HG02852 (cell line): Measurements from ENCODE around the gene DEFB132.
A peak's percentile ranks its signal among the peaks of the same experiment; 100 is the strongest.

Experiments
- ATAC-seq: cut with Tn5 transposase; IDR thresholded peaks from one replicate; pipeline ENCODE4 v1.9.1; 2021; ENCODE audit warnings: mild to moderate bottlenecking, moderate library complexity; ENCODE audit not compliant: unreplicated experiment

The DEFB132 gene

GRCh38 chr20:259981-260380 lies 2.5 kb downstream of the DEFB132 start:
- no peak for ATAC-seq

- ATAC-seq, result no peak
Observed at GRCh38 chr20:263701-264100, 6.2 kb downstream of the DEFB132 start.

GRCh38 chr20:266596-267562 lies 9.4 kb downstream of the DEFB132 start:
- ATAC-seq, result peak; percentile 76

- no peak for ATAC-seq
Observed at GRCh38 chr20:270517-270916, 13.0 kb downstream of the DEFB132 start.

GRCh38 chr20:271069-271468 lies 13.5 kb downstream of the DEFB132 start:
- ATAC-seq, result no peak

GRCh38 chr20:271528-271927 lies 14.0 kb downstream of the DEFB132 start:
- ATAC-seq, result no peak

- no peak for ATAC-seq
Observed at GRCh38 chr20:272718-273117, 15.2 kb downstream of the DEFB132 start.

- no peak for ATAC-seq
Observed at GRCh38 chr20:273884-274283, 16.4 kb downstream of the DEFB132 start.

GRCh38 chr20:275791-276190 lies 18.3 kb downstream of the DEFB132 start:
- no peak for ATAC-seq

- no peak for ATAC-seq
Observed at GRCh38 chr20:276620-277495, 19.3 kb downstream of the DEFB132 start.

GRCh38 chr20:277496-277781 lies 19.9 kb downstream of the DEFB132 start:
- ATAC-seq, result no peak

GRCh38 chr20:278181-278580 lies 20.7 kb downstream of the DEFB132 start:
- no peak for ATAC-seq

GRCh38 chr20:278607-279571 lies 21.4 kb downstream of the DEFB132 start:
- ATAC-seq, result no peak

GRCh38 chr20:284172-284571 lies 26.6 kb downstream of the DEFB132 start:
- ATAC-seq, result no peak

- no peak for ATAC-seq
Observed at GRCh38 chr20:286508-286907, 29.0 kb downstream of the DEFB132 start.

- ATAC-seq, result no peak
Observed at GRCh38 chr20:288956-289692, 31.6 kb downstream of the DEFB132 start.

- ATAC-seq, result peak; percentile 11
Observed at GRCh38 chr20:289693-290083, 32.2 kb downstream of the DEFB132 start.

GRCh38 chr20:290084-290831 lies 32.7 kb downstream of the DEFB132 start, which contains the start of gene C20orf96:
Gene C20orf96, minus strand, starts transcription at chr20:290750. Its CDS starts 140 bp downstream, at chr20:290610.
- ATAC-seq, result peak; percentile 90

GRCh38 chr20:294602-295001 lies 37.1 kb downstream of the DEFB132 start:
- no peak for ATAC-seq
